ENCODE data around the gene ARHGEF28. TPM values are rescaled to one million over a fixed set of nuclear protein-coding genes. Genes with fewer than 3 reads are reported as not detected.

ARHGEF28 gene
- total and polyA plus RNA-seq, 10 of the 15 experiments (the other 5 are each of a cell fraction or from before 2014, with no cell fraction given): 0.10 to 0.72 (median 0.22) TPM; not detected in 2

DNA sequence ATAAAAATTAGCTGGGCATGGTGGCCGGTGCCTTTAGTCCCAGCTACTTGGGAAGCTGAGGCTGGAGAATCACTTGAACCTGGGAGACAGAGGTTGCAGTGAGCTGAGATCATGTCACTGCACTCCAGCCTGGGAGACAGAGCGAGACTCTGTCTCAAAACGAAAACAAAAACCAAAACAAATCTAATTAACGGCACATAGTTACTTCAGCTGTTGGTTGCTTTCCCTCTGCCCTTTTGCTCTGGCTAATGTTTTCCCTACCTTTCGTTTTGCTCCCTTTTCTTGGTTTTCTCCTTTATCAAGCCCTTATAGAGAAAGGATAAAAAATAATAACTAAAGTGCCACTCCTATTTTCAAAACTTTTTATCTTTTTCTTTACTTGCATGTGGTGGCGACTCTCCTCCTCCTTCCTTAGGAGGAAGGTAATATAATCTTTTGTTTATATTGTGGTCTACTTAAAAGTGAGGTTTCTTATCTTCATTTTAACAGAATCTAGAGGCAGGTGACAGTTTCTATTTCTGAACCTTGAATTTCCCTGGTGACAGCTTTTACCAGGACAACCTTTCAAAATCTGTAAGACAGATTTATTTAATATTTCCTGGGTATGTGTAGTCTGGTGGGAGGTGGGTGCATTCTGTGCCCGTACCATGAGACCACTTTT, 125.4 kb downstream of the ARHGEF28 start:
- peak overlapping the region; percentile 41; the same call in 1 of the 2 replicates for H3K4me2 ChIP-seq (ENCODE audit: control insufficient read depth, insufficient read depth)
- peak overlapping the region; percentile 32 for H3K27ac ChIP-seq (ENCODE audit: control insufficient read depth, insufficient read depth)
- no peaks in the 10 kb centered on the region for H4K20me1 ChIP-seq (ENCODE audit: control insufficient read depth, insufficient read depth)
- H3K4me1 ChIP-seq (ENCODE audit: control insufficient read depth, insufficient read depth, low read length): peaks cover 3% of the 10 kb centered on the region; the same call in 1 of the 2 replicates
- no peaks in the 10 kb centered on the region for H3K9me3 ChIP-seq (replicated peaks; ENCODE audit: control insufficient read depth, insufficient read depth, low read length)
- DNase-seq (ENCODE audit: low read depth, low spot score) (no peak), ATAC-seq (peak; percentile 86), FAIRE-seq (no peak)
- intact Hi-C loops (cut with micrococcal nuclease; ENCODE audit: unreplicated experiment) (no loop called here), in situ Hi-C loops (cut with MboI) (no loop called here)
- POLR2A ChIA-PET: interaction anchor here (0.8 to 2.6 kb wide), 7 partner anchors 23 to 101 kb away, joined by 3 to 15 read pairs (median 4); no protein-coding TSS in a partner anchor
- CTCF ChIA-PET: interaction anchor here (0.8 to 2.9 kb wide), 15 partner anchors 10 to 162 kb away, joined by 3 to 15 read pairs (median 3); no protein-coding TSS in a partner anchor
- peak overlapping the region; percentile 22; the same call in 1 of the 2 replicates for H2AFZ ChIP-seq (ENCODE audit: control insufficient read depth, low read depth, low read length)
- WGBS (ENCODE audit: insufficient coverage, insufficient replicate concordance, low lambda C conversion rate, missing lambda C conversion rate): 27% methylated on average over 7 of the region's 7 CpGs
- no peak overlapping the region for H3K4me3 ChIP-seq
- SMC1A ChIA-PET (ENCODE audit: uncharacterized antibody, unreplicated experiment): interaction anchor here (0.7 to 4.1 kb wide), 22 partner anchors 7 to 161 kb away, joined by 3 to 55 read pairs (median 4); no protein-coding TSS in a partner anchor
- RAD21 ChIA-PET (ENCODE audit: unreplicated experiment): interaction anchor here (1.0 to 3.5 kb wide), 15 partner anchors 9 to 160 kb away, joined by 3 to 31 read pairs (median 6); no protein-coding TSS in a partner anchor
- BruUV-seq (replicated peaks): TSS peak; percentile 37
- no peaks in the 10 kb centered on the region for H3K79me2 ChIP-seq (ENCODE audit: control insufficient read depth, insufficient read depth, low read length)
- H3K9ac ChIP-seq (ENCODE audit: control insufficient read depth, insufficient read depth, low read length): no peak overlapping the region
- H3K36me3 ChIP-seq (ENCODE audit: control insufficient read depth in 2 of 2, insufficient read depth in 2 of 2, low read length in 1 of 2): no peaks in the 10 kb centered on the region
- H3K27me3 ChIP-seq (replicated peaks in 1 of 2; ENCODE audit: control insufficient read depth in 2 of 2, insufficient read depth in 2 of 2, low read length in 1 of 2): peaks cover 0 to 4% of the 10 kb centered on the region in 2 experiments; a peak in 2 of 4 replicates
- 0 out of 2 replicates have a peak, but pooled peaks have one; percentile 6 for TF ChIP-seq RUNX3 (IDR thresholded peaks at IDR 0.05; ENCODE audit: low read length)
- 0 out of 2 replicates have a peak, but pooled peaks have one; percentile 62 for TF ChIP-seq SMARCA5 (IDR thresholded peaks at IDR 0.05)
- TF ChIP-seq ZNF687 (IDR thresholded peaks at IDR 0.05): 0 out of 2 replicates have a peak, but pooled peaks have one; percentile 22
- 0 out of 2 replicates have a peak, but pooled peaks have one; percentile 37 for TF ChIP-seq ZNF217 (IDR thresholded peaks at IDR 0.05)
- TF ChIP-seq, protein P1, sequence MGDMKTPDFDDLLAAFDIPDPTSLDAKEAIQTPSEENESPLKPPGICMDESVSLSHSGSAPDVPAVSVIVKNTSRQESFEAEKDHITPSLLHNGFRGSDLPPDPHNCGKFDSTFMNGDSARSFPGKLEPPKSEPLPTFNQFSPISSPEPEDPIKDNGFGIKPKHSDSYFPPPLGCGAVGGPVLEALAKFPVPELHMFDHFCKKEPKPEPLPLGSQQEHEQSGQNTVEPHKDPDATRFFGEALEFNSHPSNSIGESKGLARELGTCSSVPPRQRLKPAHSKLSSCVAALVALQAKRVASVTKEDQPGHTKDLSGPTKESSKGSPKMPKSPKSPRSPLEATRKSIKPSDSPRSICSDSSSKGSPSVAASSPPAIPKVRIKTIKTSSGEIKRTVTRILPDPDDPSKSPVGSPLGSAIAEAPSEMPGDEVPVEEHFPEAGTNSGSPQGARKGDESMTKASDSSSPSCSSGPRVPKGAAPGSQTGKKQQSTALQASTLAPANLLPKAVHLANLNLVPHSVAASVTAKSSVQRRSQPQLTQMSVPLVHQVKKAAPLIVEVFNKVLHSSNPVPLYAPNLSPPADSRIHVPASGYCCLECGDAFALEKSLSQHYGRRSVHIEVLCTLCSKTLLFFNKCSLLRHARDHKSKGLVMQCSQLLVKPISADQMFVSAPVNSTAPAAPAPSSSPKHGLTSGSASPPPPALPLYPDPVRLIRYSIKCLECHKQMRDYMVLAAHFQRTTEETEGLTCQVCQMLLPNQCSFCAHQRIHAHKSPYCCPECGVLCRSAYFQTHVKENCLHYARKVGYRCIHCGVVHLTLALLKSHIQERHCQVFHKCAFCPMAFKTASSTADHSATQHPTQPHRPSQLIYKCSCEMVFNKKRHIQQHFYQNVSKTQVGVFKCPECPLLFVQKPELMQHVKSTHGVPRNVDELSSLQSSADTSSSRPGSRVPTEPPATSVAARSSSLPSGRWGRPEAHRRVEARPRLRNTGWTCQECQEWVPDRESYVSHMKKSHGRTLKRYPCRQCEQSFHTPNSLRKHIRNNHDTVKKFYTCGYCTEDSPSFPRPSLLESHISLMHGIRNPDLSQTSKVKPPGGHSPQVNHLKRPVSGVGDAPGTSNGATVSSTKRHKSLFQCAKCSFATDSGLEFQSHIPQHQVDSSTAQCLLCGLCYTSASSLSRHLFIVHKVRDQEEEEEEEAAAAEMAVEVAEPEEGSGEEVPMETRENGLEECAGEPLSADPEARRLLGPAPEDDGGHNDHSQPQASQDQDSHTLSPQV (IDR thresholded peaks at IDR 0.05): no peak
- TF ChIP-seq MLLT1 (IDR thresholded peaks at IDR 0.05): peak; percentile 73; the same call in 1 of the 2 replicates
- peak; percentile 76 for TF ChIP-seq DPF2 (IDR thresholded peaks at IDR 0.05)
- TF ChIP-seq JUND (IDR thresholded peaks at IDR 0.05; ENCODE audit: low read depth, low read length): no peak
- TF ChIP-seq NR2F1 (conservative IDR thresholded peaks at IDR 0.05): 0 out of 2 replicates have a peak, but pooled peaks have one; percentile 32
- no peak for TF ChIP-seq HCFC1 (IDR thresholded peaks at IDR 0.05; ENCODE audit: low read length)
- peak; percentile 48 to 58; a peak in 1 of 4 replicates for TF ChIP-seq BHLHE40 (IDR thresholded peaks at IDR 0.05; ENCODE audit: borderline replicate concordance in 1 of 2, low read depth in 2 of 2, low read length in 1 of 2)
- peak in 1 of 2 experiments; percentile 34; a peak in 1 of 4 replicates for TF ChIP-seq EP300 (IDR thresholded peaks at IDR 0.05; ENCODE audit: borderline replicate concordance in 1 of 2, control insufficient read depth in 1 of 2, low read depth in 2 of 2, low read length in 2 of 2)

All from GM12878 (cell line).